Upper lobe of left lung (tissue), 6 donors: Measurements from ENCODE around the gene OMA1. TPM values are rescaled to one million over a fixed set of nuclear protein-coding genes. Genes with fewer than 3 reads are reported as not detected.

Experiments used
- ATAC-seq, 2 donors: fragments of 200-7000 bp; cut with Tn5 transposase; one replicate each; pipeline ENCODE4 v1.9.1; 2022; ENCODE audit warnings: mild to moderate bottlenecking in 2 of 2, moderate library complexity in 2 of 2; ENCODE audit not compliant: low FRiP score in 2 of 2
- DNase-seq, 2 donors: peaks; one replicate each; pipeline ENCODE4 v3.0.0-alpha.2; 2019 to 2020
- H3K27ac ChIP-seq, 4 donors: fragments of 200-600 bp; sonication (generic); one replicate each; pipeline ENCODE4 v1.5.1; 2016 to 2019
- H3K27me3 ChIP-seq, 4 donors: fragments of 200-600 bp; sonication (generic); one replicate each; pipeline ENCODE4 v1.5.1; 2017 to 2019
- H3K36me3 ChIP-seq, 4 donors: fragments of 200-600 bp; sonication (generic); one replicate each; pipeline ENCODE4 v1.5.1; 2016 to 2019
- H3K4me1 ChIP-seq, 4 donors: fragments of 200-600 bp; sonication (generic); one replicate each; pipeline ENCODE4 v1.5.1; 2018 to 2019
- H3K4me3 ChIP-seq, 4 donors: fragments of 200-600 bp; sonication (generic); one replicate each; pipeline ENCODE4 v1.5.1; 2017 to 2019; ENCODE audit warnings: mild to moderate bottlenecking in 2 of 4, moderate library complexity in 1 of 4
- H3K9me3 ChIP-seq, 4 donors: fragments of 200-600 bp; sonication (generic); one replicate each; pipeline ENCODE4 v1.5.1; 2018 to 2019
- EP300 ChIP-seq, 4 donors: sonication (generic); formaldehyde crosslinking; IDR thresholded peaks; one replicate each; pipeline ENCODE4 v1.5.1; 2017; ENCODE audit warnings: antibody characterized with exemption in 4 of 4, control low read depth in 2 of 4
- POLR2A ChIP-seq, 4 donors: fragments of 450-650 bp; IDR thresholded peaks; one replicate each; pipeline ENCODE4 v1.5.1; 2016 to 2017; ENCODE audit warnings: antibody characterized with exemption in 4 of 4, mild to moderate bottlenecking in 2 of 4
- POLR2AphosphoS5 ChIP-seq, 2 donors: sonication (generic); formaldehyde crosslinking; IDR thresholded peaks; one replicate each; pipeline ENCODE4 v1.5.1; 2017; ENCODE audit warnings: antibody characterized with exemption in 2 of 2
- WGBS, 2 donors: methylation state at CpG; one replicate each; pipeline ENCODE4 v1.1.5; 2017 to 2018; 5-methylcytosine and 5-hydroxymethylcytosine counted together
- total RNA-seq, 6 donors: library from RNA; depleted of rRNA in 4 of 6; stranded (reverse); fragments of >200 nt in 4 of 6; gene quantifications; one replicate each; pipeline versions ENCODE4 v1.1.0 to v1.2.1, GENCODE V29; 2016 to 2021
- TF ChIP-seq, protein P1 (sequence below), 6 experiments: fragments of 450-650 bp in 4 of 6; fragments of 200-600 bp in 2 of 6; sonication (generic) in 2 of 6; IDR thresholded peaks; one replicate each; pipeline ENCODE4 v1.5.1; 2016 to 2019; ENCODE audit warnings: antibody characterized with exemption in 6 of 6
- donor health status: DM: no; HTN: no; CAD: no; lungs with moderate emphysema.
- donor health status: DM: no; HTN: yes; CAD: no; lungs with severe emphysema.

The OMA1 gene
- total RNA-seq, 6 donors from 2014 or later = 4.7 to 35.9 (median 20.7) TPM

DNA sequence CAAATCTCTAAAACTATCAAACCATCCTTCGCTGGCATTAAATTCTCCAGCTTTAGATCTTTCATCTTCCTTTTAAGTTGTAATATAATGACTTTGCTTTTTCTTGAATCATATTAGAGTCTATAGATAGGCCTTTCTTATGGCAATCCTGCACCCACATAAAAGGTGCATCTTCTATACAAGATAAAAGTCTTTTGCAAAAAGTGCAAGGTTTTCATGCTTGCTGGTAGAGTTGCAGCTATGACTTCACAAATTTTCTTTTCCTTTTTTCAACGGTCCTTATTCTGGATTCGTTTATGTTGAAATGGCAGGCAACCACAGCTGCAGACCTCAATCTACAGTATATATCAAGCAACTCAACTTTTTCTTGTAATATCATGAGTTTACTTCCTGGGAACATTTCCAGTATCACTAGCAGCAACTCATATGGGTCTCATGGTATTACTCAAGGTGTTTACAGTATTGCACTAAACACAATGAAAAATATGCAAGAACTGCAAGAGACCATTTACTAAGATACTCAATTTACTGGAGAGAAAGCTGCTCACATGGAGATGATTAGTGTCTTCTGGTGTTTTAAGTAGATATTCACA lies 22.1 kb downstream of the OMA1 start:
- H3K9me3 ChIP-seq = no peaks in the 10 kb centered on the region
- no peak overlapping the region for H3K4me3 ChIP-seq
- no peaks in the 10 kb centered on the region for H3K27me3 ChIP-seq
- 56 to 64% methylated on average over 3 of the region's 3 CpGs for WGBS, 2 donors
- TF ChIP-seq, protein P1, sequence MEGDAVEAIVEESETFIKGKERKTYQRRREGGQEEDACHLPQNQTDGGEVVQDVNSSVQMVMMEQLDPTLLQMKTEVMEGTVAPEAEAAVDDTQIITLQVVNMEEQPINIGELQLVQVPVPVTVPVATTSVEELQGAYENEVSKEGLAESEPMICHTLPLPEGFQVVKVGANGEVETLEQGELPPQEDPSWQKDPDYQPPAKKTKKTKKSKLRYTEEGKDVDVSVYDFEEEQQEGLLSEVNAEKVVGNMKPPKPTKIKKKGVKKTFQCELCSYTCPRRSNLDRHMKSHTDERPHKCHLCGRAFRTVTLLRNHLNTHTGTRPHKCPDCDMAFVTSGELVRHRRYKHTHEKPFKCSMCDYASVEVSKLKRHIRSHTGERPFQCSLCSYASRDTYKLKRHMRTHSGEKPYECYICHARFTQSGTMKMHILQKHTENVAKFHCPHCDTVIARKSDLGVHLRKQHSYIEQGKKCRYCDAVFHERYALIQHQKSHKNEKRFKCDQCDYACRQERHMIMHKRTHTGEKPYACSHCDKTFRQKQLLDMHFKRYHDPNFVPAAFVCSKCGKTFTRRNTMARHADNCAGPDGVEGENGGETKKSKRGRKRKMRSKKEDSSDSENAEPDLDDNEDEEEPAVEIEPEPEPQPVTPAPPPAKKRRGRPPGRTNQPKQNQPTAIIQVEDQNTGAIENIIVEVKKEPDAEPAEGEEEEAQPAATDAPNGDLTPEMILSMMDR (IDR thresholded peaks at IDR 0.05) = no peak
- TF ChIP-seq POLR2AphosphoS5 (IDR thresholded peaks at IDR 0.05) = no peak
- TF ChIP-seq EP300 (IDR thresholded peaks at IDR 0.05) = no peak
- TF ChIP-seq POLR2A (IDR thresholded peaks at IDR 0.05) = no peak
- no peak for DNase-seq
- no peak for ATAC-seq
- H3K4me1 ChIP-seq = no peaks in the 10 kb centered on the region
- H3K27ac ChIP-seq = no peak overlapping the region
- H3K36me3 ChIP-seq = peaks cover 0 to 22% (median 0%) of the 10 kb centered on the region in 4 donors

DNA sequence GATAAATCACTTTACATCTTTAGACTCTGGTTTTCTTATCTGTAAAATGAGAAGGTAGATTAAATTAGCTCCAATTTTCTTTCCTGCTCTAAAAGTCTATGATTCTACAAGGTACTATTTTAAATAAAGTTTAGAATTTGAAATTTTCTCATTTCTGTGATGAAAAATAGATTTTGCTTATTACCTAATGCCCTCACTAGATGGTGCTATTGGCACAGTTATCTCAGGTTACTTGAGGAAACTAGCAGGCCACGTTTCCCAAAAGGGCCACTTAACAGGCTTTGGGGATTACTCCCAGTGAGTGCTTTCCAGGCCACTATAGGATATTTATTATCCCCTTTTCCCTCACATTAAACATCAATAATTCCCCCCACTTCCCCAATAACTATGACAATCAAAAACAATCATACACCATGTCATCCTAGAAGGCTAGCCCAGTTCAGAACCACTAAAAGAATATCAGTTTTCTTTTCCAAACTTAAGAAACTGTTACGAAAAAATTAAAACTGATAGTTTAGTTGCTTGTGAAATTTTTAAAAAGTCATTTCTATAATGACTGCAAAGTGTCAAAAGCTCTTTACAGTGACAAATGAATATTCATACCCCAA lies 30.6 kb downstream of the OMA1 start:
- WGBS, 2 donors = 38 to 45% methylated on average over 2 of the region's 2 CpGs
- Histone ChIP-seq H3K4me1 (peaks cover 0 to 3% (median 0%) of the 10 kb centered on the region in 4 donors), H3K27me3 (no peaks in the 10 kb centered on the region), H3K9me3 (no peaks in the 10 kb centered on the region), H3K36me3 (peaks cover 0 to 14% (median 0%) of the 10 kb centered on the region in 4 donors), H3K4me3 (no peak overlapping the region), H3K27ac (no peak overlapping the region)
- peak; percentile 61 to 85 for ATAC-seq
- peak in 1 of 2 donors; percentile 56 for DNase-seq
- no peak for TF ChIP-seq EP300 (IDR thresholded peaks at IDR 0.05)
- TF ChIP-seq, protein P1 (IDR thresholded peaks at IDR 0.05) = peak in 5 of 6 experiments; percentile 46 to 80 (median 78)

DNA sequence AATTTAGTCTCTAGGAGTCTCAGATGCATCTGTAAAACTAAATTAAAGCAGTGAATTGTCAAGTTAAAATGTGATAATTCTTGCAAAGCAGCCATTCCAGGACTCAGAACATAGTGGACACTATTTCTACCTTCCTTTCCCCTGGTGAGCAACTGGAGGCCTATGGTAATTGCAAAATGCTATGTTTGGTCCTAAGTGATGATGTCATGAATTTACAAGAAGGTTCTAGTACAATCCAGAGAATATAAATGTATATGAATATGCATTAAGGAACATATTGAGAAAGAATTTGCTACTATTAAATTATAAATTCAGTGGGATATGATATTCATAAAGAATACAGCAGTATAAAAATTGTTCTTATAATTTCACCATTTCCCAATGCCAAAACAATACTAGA lies 32.6 kb downstream of the OMA1 start:
- Histone ChIP-seq H3K4me1 (peaks cover 0 to 3% (median 0%) of the 10 kb centered on the region in 4 donors), H3K4me3 (no peak overlapping the region), H3K9me3 (no peaks in the 10 kb centered on the region), H3K27me3 (no peaks in the 10 kb centered on the region), H3K27ac (no peak overlapping the region), H3K36me3 (peaks cover 0 to 12% (median 0%) of the 10 kb centered on the region in 4 donors)
- TF ChIP-seq, protein P1 (IDR thresholded peaks at IDR 0.05) = no peak
- no peak for TF ChIP-seq EP300 (IDR thresholded peaks at IDR 0.05)
- no peak for TF ChIP-seq POLR2A (IDR thresholded peaks at IDR 0.05)
- TF ChIP-seq POLR2AphosphoS5 (IDR thresholded peaks at IDR 0.05) = no peak
- DNase-seq (no peak), ATAC-seq (no peak)

DNA sequence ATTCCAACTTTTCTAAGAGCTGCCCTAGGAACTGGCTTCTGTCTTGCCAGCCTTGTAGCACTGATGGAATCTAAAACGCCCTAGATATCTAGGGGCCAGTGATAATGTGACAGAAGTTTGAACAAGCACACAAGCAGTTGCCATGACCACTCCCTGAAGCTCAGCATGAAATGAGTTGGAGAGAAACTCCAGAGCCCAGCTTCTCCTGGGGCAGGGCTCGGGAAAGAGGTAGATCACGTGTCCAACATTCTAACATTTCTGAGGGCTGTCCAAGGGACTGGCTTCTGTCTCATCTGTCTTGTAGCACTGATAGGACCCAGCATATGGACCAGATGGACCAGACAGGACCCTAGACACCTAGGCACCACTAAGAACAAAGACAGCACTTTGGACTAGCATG lies 37.9 kb downstream of the OMA1 start:
- no peaks in the 10 kb centered on the region for H3K4me1 ChIP-seq
- no peaks in the 10 kb centered on the region for H3K9me3 ChIP-seq
- H3K36me3 ChIP-seq = peaks cover 0 to 29% (median 2%) of the 10 kb centered on the region in 4 donors
- no peak for DNase-seq
- no peak for ATAC-seq
- no peak overlapping the region for H3K27ac ChIP-seq
- WGBS, 2 donors = 84 to 90% methylated on average over 3 of the region's 3 CpGs
- no peak for TF ChIP-seq EP300 (IDR thresholded peaks at IDR 0.05)
- TF ChIP-seq POLR2AphosphoS5 (IDR thresholded peaks at IDR 0.05) = no peak
- TF ChIP-seq, protein P1 (IDR thresholded peaks at IDR 0.05) = no peak
- no peak for TF ChIP-seq POLR2A (IDR thresholded peaks at IDR 0.05)
- no peak overlapping the region for H3K4me3 ChIP-seq
- H3K27me3 ChIP-seq = no peaks in the 10 kb centered on the region

DNA sequence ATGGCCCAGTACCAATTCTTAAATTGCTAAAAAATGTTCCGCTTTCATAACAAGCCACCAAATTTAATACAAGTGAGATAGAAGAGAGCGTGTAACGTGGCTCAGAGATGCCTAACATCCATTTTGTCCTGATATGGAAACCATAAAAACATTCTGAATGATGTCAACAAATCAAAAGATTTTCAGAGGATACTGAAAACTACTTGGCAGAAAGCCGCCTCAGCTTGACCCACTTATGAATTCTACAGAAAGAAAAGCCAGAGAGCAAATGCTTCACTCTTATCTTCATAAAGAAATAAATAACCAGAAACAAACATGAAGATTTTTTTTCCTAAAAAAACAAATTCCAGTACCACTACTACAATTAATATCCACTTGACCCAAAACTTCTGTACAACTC lies 41.2 kb downstream of the OMA1 start:
- TF ChIP-seq POLR2A (IDR thresholded peaks at IDR 0.05) (no peak), EP300 (IDR thresholded peaks at IDR 0.05) (no peak), POLR2AphosphoS5 (IDR thresholded peaks at IDR 0.05) (no peak)
- TF ChIP-seq, protein P1 (IDR thresholded peaks at IDR 0.05) = no peak
- DNase-seq (no peak), ATAC-seq (no peak)
- no peak overlapping the region for H3K27ac ChIP-seq
- H3K4me1 ChIP-seq = no peaks in the 10 kb centered on the region
- H3K36me3 ChIP-seq = peaks cover 0 to 24% (median 3%) of the 10 kb centered on the region in 4 donors
- no peaks in the 10 kb centered on the region for H3K9me3 ChIP-seq
- no peaks in the 10 kb centered on the region for H3K27me3 ChIP-seq
- WGBS, 2 donors = 80 to 84% methylated on average over 4 of the region's 4 CpGs
- H3K4me3 ChIP-seq = no peak overlapping the region
